Amygdala (tissue), 56 donors: ENCODE data around the gene GPC1.
"Not testable (repeated sequence)": the region's sequence is repeated elsewhere in the genome, so short reads cannot be mapped to it uniquely, and the experiment has no call there.

Experiments
- DNase-seq, 56 donors: peaks; one replicate each; lab custom pipeline; 2025; lab: John Stamatoyannopoulos, UW

The GPC1 gene

DNA sequence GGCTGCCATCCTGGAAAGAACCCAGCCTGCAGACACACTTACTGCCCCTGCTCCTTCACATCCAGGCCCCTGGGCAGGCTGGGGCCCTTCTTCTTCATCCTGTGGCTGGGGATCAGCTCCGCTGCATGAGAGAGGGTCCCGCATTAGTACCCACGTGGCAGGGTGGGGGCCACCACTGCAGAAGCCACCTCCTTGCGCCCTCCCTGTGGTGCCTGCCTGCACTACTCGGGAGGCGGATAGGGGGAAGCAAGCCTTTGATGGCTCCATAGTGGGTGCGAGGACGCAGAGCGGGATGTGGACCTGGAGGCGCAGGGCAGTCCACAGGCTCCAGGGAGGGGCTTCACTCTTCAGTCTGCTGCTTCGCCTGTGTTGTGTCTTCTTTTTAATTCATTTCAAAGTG is 46.7 kb downstream of the GPC1 start:
- DNase-seq: no peak

- no peak for DNase-seq
Observed at GRCh38 chr2:240491483-240491882, 56.0 kb downstream of the GPC1 start.

GRCh38 chr2:240494194-240494793 is 58.8 kb downstream of the GPC1 start:
- DNase-seq: no peak

- peak in 3 of 56 donors; percentile 7 to 21 (median 15) for DNase-seq
Observed at GRCh38 chr2:240494942-240495341, 59.5 kb downstream of the GPC1 start.

DNA sequence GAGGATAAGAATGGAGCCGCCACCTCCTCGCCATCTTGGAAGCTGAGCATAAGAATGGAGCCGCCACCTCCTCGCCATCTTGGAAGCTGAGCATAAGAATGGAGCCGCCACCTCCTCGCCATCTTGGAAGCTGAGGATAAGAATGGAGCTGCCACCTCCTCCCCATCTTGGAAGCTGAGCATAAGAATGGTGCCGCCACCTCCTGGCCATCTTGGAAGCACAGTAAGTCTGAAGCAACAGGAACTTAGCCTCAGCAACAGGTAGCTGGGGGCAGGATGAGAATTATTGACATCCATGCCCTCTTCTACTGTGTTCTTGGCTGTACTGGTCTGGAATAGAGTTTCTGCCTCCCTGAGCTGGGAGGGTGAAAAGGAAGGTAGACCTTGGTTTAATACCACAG is 61.6 kb downstream of the GPC1 start:
- not testable (repeated sequence) for DNase-seq

DNA sequence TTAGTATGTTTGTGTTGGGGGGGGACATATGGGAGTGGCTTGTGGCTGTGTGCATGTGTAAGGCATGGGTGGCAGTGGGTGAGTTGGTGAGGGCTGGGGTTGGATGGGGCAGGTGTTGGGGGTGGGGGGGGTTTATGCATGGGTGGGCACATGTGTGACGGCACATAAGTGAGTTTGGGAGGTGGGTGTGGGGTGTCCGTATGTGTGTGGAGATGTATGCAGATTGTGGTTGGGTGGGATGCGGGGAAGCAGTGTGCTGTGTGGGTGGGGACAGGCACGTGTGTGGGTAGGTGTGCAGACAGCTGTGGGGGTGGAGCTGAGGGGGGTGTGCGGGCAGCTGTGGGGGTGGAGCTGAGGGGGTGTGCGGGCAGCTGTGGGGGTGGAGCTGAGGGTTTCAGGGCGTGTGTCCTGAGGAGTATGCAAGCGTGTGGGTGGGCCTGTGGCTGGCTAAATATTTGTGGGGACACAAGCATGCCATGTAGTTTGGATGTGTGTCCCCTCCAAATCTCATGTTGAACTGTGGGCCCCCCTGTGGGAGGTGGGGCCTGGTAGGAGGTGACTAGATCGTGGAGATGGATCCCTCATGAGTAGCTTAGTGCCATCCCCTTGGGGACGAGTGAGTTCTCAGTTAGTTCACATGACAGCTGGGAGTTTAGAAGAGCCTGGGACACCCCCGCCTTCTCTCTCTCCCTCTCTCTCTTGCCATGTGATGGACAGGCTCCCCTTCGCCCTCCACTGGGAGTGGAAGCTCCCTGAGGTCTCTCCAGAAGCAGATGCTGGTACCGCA is 62.9 kb downstream of the GPC1 start:
- no peak for DNase-seq

DNA sequence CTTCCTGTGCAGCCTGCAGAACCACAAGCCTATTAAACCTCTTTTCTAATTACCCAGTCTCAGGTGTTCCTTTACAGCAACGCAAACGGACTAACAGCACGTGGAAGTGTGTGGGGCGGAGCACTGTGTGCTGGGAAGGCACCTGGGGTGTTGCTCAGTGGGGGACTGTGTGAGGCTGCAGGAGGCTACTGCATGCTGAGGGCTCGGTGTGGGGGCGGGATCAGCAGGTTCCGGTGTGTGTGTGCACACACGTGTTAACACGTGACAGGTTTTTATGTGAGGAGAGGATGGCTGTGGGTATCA is 63.4 kb downstream of the GPC1 start:
- DNase-seq: no peak

DNA sequence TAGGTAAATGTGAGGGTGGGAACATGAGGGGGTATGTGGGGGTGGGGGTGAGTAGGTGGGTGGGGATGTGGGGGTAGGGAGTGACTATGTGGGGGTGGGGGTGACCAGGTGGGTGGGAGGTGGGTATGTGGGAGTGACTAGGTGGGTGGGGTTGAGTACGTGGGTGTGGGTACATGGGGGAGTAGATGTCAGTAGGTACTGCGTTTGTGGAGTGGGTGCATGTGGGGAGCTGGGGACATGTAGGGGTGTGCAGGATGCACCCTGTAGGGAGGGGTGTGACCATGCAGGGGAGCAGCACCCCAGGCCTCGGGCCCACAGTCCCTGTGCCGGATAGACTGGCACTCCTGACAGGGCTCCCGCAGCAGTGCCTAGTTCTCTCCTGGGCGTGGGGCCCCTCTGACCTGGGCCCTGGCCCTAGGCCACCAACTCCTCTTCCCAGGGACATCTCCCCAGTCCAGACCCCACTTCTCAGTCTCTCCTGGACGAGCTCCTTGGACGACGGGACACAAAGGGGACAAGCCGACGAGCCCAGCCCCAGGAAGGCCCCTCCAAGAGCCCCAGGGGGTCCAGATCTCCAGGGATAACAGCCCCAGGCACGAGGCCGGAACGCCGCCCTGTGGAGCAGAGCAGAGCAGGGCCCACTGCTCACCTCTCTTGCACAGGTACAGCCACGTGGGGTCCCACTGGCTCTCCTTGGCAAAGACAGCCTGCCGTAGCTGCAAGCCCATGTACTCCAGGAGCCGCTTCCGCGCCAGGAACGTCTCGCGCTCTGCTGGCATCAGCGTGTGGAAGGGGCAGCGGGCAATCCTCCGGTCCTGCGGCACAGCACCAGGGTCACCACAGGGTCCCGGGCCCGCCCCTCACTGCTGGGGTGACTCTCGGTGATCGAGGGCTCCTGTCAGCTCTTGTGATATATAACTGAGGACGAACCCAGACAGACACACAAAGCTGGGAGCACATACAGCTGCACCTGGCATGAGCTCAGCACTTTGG is 64.1 kb downstream of the GPC1 start:
- no peak for DNase-seq

GRCh38 chr2:240500561-240501423 is 65.3 kb downstream of the GPC1 start:
- no peak for DNase-seq

DNA sequence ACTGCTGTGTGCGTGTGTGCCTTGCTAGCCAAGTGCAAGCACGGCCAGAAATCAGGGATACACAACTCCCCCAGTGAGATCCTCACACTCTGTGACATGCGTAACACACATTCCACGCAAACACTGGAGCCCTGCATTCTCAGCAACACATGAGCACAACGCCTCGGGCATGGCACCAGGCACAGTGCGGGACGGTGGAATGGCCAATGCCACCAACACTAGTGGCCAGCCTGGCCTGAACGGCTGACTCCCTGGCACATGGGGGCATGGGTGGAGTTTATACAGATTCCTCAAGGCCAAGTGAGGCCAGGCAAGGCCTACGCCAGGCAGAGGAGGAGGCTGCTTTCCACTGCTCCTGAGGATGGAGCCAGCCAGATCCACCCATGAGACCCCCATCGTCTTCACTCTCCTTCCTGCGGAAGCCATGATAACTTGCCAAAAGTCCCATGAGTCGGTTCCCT is 66.1 kb downstream of the GPC1 start:
- DNase-seq: no peak

- no peak for DNase-seq
Observed at GRCh38 chr2:240502059-240502429, 66.6 kb downstream of the GPC1 start.

DNA sequence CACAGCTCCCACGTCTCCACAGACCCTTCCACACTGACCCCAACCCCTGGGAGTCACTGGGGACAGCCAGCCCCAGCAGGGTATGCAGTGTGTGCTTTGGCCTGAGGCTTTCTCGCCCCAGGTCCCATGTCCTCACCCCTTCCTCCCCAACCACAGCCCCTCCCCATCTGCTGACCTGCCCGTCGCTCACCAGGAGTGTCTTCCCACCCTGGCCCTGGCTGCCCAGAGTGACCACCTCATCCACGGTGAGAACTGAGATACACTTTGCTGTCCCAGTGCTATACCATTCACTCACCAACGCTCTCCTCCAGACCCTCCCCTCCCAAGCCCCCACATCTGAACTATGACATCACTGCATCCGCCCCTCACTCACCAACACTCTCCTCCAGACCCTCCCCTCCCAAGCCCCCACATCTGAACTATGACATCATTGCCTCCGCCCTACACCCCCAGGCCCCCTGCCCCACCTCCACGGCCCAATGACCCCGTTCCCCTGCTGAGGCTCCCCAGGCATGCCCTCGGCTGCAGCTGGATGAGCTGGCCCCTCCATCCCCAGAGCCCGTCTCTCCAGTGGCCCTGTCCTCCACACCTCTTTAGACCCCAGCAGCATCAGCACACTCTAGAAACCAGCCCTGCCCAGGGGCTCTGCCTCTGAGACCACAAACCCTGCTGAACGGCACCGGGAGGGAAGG is 67.1 kb downstream of the GPC1 start:
- DNase-seq: no peak

DNA sequence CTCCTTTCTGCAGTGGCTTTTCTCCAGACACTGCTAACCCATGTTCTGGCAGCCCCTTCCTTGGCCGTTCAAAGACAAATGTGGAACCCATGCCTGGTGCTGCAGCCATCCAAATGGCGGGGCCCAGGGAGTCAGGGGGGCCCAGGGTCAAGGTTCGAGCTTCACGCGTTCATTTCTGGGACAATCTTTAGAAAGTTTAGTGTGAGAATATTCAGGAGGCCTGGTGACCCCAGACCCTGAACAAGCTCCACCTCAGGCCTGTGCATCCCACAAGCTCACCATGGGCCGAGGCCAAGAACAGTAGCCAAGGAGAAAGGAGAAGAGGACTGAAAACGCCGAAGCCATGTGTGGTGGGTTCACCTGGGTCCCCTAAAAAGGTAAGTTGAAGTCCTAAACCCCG is 67.9 kb downstream of the GPC1 start:
- DNase-seq: no peak

- DNase-seq: no peak
Observed at GRCh38 chr2:240503848-240504247, 68.4 kb downstream of the GPC1 start.

DNA sequence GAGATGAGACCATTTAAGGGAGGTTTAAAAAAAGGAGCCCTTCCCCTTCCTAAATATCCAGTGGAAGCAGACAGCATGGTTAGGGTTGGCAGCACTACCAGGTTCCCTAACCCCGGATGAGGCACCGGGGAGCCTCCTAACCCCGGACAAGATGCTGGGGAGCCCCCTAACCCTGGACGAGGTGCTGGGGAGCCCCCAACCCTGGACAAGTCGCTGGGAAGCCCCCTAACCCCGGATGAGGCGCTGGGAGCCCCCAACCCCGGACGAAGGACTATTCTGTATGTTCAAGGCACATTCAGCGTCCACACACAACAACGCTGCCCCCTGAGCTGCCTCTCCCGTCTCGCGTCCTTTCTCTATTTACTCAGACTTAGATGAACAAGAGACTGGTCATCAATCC is 70.4 kb downstream of the GPC1 start:
- no peak for DNase-seq

- DNase-seq: no peak
Observed at GRCh38 chr2:240506406-240507059, 71.1 kb downstream of the GPC1 start.

GRCh38 chr2:240507060-240507777 is 71.8 kb downstream of the GPC1 start:
- DNase-seq: no peak

- no peak for DNase-seq
Observed at GRCh38 chr2:240507778-240508251, 72.4 kb downstream of the GPC1 start.
